NCI-H345 treated with DMSO at 0.1 percent for 48 hours (cell line): ENCODE data around the gene SCNN1B.
"Not testable (repeated sequence)": the region's sequence is repeated elsewhere in the genome, so short reads cannot be mapped to it uniquely, and the experiment has no call there.

ENCODE experiments used
- DNase-seq: peaks from one replicate; lab custom pipeline; 2025; ENCODE audit not compliant: unreplicated experiment; lab: John Stamatoyannopoulos, UW

The SCNN1B gene

DNA sequence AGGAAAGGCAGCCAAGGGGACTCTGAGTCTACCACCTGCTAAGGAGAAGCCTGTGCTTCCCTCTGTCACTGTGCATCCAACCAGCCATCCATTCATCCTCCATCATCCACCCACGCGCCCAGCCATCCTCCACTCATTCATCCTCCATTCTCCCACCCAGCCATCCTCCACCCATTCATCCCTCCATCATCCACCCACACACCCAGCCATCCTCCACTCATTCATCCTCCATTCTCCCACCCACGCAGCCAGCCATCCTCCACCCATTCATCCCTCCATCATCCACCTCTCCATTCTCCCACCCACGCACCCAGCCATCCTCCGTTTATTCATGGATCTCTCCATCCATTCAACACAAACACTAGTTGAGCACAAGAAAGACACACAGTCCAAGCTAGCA, 76.8 kb downstream of the SCNN1B start:
- DNase-seq: no peak

DNA sequence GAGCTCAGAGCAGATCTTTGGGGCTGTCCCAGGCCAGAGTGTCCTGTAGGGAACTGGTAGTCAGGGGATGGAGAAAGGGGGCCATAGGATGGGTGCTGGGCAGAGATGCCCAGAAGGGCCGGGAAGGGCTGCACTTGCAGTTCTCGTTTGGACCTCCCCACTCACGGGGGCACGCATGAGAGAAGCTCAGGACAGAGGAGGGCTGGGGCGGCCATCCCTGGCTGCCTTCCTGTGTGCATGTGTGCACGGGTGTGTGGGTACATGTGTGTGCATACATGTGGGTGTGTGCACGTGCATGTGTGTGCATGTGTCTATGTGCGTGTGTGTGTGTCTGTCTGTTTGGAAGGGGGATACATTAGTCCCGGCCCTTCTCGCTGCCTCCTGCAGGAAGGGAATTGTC, 77.6 kb downstream of the SCNN1B start:
- DNase-seq: no peak

DNA sequence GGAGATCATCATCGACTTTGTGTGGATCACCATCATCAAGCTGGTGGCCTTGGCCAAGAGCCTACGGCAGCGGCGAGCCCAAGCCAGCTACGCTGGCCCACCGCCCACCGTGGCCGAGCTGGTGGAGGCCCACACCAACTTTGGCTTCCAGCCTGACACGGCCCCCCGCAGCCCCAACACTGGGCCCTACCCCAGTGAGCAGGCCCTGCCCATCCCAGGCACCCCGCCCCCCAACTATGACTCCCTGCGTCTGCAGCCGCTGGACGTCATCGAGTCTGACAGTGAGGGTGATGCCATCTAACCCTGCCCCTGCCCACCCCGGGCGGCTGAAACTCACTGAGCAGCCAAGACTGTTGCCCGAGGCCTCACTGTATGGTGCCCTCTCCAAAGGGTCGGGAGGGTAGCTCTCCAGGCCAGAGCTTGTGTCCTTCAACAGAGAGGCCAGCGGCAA, 78.4 kb downstream of the SCNN1B start:
- DNase-seq: no peak

DNA sequence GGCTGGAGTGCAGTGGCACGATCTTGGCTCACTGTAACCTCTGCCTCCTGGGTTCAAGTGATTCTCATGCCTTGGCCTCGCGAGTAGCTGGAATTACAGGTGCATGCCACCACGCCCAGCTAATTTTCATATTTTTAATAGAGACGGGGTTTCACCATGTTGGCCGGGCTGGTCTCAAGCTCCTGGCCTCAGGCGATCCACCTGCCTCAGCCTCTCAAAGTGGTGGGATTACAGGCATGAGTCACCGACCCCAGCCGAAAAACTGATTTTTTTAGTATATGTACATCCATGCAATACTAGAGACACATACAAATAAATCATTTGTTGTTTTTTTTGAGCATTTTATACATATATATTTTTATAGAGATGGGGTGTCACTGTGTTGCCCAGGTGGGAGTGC, 79.6 kb downstream of the SCNN1B start:
- DNase-seq: not testable (repeated sequence)

DNA sequence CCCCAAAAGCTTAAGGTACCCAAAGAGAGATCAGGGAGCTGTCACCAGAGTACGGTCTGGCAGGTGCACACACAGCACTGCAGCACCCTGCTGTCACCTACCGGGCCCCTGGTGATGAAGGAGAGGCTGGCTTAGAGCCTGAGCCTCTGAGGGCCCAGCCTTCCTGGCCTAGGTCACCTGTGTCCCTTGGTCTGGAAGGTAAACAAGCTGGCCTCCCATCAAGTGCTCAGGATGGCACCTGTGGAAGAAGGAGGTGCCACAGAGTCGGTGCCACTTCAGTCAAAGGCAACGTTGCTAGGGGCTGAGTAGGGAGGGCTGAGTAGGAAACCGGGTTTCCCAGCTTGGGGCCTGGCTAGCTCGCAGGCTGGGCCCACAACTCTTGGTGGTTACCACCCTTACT, 80.2 kb downstream of the SCNN1B start:
- no peak for DNase-seq

DNA sequence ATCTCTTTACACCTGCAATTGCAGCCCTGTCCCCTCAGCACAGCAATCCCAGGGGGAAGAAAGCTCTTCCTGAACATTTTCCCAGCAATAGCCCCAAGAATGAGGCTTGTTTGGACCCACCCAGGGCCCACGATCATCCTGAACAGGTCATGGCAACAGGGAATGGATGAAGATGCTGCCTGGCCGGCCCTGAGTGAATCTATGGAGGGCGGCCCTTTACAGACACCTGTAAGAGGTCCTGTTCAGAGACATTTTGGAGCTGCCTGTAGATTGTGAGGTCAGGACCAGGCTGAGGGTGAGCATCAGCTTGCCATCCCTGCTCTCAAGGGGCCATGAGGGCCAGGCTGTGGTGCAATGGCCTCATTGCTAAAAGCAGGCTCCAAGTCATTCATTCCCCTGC, 81.8 kb downstream of the SCNN1B start:
- DNase-seq: no peak

DNA sequence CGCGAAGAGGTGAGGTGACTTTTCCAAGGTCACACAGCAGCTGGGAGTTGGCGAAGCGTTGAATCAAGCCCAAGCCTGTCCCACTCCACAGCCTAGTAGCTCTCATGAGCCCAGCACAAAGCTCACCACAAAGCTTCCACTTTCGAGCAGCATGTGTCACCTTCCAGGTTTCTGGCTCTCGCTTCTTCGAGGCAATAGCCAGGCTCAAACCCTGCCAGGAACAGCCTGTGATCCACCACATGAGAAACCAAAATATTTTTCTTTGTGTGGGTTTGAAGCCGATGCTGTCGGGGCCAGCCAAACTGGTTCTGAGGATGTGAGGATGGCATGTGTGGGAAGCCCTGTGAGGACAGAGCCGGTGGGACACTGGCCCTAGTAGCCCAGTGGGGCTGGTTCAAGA, 82.8 kb downstream of the SCNN1B start:
- no peak for DNase-seq

DNA sequence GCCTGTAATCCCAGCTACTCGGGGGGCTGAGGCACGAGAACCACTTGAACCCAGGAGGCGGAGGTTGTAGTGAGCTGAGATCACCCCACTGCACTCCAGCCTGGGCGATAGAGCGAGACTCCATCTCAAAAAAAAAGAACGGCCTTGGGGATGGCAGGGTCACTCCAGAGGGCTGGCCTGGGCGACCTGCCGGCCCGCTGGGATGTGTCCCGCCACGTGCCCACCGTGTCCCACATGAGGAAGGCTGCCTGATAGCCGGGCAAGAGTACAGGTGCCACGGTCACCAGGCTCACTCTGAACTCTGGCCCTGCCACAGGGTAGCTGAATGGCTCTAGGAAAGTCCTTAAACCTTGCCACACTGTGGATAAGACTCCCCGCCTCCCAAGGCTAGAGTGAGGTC, 83.3 kb downstream of the SCNN1B start:
- DNase-seq: no peak

DNA sequence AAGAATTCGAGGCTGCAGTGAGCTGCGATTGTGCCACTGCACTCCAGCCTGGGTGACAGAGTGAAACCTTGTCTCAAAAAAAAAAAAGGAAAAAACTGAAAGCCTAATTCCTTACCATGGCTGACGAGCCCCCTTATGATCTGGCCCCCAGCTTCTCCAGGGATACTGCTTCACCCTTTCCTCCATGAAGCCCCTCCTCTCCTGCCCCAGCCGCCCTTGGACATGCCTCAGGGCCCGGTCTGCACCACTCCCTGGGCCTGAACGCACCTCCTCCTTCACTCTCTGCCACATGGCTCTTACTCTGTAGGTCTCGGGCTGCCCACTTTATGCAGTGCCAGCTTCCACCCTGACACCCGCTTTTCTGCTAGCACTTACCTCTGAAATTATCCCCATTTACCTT, 85.6 kb downstream of the SCNN1B start:
- no peak for DNase-seq

DNA sequence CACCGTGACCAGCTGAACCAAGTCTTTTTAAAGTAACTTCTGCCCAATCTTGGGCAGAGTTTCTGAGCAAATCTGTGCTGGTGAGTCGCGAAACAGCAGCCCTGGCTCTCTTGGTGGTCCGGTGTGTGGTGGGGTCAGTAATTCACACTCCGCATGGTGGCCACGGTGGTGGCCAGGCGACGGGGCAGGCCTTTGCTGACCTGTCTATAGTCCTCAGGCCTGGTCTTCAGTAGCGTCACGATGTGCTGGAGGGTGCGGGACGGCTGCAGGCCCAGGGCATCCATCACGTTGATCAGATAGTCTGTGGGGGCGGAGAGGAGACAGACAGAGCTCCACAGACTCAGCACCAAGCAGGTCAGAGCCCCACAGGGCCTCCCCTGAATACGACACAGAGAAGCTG, 86.7 kb downstream of the SCNN1B start:
- no peak for DNase-seq

DNA sequence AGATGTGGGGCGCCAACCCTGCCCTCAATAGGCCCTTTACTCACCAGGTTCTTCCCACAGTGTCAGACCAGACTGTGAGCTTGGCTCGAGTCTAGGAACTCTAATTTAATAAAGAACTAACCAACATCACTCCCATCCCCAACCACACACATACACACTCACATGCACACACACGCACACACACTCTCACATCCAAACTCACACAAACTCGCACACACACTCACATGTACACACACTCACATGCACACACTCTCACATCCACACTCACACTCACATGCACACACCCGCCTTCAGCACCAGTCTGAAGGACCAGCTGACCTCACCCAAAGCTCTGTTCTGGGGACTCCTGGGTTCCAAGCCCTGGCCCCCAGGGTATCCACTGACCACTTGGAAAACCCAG, 87.1 kb downstream of the SCNN1B start:
- DNase-seq: no peak

DNA sequence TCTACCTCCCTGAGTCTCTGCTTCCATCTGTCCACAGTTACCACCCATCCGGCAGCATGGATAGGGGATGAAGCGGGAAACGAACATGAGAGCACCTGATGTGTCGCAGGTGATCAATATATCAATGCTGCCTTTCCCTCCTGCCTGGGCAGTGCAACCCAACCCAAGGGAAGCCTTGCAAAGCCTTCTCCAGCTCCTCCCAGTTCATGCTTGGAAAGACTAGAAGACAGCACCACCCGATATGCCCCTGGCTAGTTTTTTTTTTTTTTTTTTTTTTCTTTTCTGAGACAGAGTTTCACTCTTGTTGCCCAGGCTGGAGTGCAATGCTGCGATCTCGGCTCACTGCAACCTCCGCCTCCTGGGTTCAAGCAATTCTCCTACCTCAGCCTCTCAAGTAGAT, 87.8 kb downstream of the SCNN1B start:
- not testable (repeated sequence) for DNase-seq

DNA sequence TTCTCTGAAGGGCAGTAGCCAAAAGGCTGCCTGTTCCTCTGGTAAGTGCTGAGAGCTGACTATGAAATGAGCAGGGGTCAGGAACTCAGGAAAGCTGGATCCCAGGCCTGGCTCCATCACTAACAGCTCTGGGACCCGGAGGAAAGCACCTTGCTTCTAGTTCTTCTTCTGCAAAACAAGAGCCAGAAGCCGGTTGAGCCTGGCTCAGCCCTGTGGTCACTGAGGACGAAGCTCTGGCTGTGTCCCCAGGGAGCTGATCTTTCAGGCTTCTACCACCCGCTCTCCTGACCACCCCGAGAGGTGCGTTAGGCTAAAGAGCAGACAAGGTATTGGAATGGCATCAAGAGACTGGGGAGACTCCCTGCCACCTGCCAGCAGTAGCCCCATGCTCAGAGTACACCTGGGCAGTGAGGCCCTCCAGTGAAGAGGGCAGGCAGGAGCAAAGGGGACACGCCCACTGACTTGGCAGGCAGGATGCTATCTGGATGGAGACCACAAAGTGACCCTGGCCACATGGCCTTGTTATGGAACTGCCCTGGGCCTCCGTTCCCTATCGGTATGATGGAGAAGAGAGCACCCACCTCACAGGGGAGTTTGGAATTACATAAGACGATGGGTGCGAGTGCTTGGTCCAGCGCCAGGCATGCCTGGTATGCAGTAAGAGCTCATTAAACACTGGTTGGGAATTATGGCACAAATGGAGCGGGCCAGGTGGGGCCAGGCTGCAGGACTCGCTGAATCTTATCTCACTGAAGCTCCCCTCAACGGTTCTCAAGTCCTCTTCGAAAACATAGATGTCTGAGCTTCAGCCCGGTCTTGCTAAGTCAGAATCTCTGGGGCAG, 89.5 kb downstream of the SCNN1B start:
- DNase-seq: no peak

DNA sequence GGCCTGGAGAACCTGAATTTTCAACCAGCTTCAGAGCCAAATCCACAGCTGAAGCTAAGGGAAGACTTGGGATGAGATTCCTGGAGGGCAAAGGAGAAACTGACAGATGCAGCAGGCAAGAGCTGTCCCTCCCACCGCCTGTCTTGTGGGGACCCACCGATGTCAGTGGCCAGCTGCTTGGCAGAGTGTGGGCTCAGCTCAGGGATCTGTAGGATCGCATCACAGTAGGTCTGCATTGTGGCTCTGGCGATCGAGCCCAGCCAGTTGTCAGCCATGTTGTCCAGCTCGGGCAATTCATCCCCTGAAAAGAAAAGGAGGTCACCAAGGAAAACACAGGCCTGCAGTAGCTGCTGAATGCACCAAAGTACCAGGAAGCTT, 90.1 kb downstream of the SCNN1B start:
- no peak for DNase-seq

DNA sequence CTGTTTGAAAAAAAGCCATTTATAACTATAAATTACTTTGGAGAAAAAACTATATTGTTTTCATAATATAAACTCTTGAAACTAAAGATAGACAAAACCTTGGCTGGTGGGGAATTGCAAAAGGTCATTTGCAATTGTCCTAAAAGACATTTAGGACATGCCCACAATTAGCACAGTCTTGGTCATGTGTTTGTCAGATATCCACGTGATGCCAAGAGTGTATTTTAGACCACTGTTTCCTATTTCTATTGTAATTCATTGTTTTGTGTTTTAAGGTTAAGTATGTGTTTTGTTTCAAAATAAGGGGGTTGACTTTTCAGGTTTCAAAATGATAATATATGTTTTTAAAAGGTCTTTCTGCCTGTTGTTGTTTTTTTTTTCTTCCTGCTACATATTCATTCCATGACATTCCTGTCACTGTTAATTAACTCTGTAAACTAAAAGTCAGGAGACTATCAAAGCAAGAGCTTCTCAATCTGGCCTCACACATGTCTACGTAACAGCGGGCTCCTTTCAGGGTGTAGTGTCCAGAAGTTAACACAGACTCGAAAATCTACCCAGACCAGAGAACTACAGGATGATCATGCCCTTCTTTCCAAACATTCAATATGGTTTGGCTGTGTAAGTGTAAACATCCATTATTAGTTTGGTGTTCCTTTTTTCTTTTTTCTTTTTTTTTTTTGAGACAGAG, 92.2 kb downstream of the SCNN1B start:
- no peak for DNase-seq

DNA sequence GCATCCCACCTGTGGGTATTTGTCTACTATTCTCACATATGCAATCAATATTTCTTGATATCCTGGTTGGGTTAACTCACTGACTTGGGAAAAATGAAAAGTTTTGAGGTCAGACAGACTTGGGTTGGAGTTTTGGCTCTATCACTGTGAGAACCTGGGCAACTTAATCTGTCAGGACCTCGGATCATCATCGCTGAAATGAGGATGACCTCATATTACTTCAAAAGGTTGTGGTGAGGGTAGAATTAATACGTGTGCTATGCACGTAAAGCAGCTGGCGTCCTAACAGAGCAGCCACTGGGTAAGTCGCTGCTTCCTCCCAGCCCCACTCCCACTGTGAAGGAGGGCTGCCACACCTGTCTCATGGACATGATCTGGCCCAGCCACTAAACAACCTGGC, 93.6 kb downstream of the SCNN1B start:
- no peak for DNase-seq

DNA sequence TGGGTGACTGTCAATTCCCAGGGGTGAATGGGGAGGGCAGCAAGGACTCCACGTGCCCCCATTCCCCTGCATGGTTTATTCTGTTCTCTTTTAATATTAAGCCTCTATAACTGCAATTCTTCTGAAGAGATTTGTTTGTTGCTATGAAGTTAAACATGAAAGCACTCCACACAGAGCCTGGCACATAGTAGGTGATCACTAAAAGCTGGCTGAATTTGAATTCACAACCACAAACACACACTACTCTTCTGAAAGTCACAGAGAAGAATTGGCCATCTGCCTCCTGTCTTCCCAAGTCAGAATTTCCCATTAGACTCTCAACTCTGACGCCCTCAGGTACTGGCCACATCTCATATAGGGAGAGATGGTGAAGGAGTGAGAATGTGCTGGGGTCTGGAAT, 95.4 kb downstream of the SCNN1B start:
- DNase-seq: no peak

DNA sequence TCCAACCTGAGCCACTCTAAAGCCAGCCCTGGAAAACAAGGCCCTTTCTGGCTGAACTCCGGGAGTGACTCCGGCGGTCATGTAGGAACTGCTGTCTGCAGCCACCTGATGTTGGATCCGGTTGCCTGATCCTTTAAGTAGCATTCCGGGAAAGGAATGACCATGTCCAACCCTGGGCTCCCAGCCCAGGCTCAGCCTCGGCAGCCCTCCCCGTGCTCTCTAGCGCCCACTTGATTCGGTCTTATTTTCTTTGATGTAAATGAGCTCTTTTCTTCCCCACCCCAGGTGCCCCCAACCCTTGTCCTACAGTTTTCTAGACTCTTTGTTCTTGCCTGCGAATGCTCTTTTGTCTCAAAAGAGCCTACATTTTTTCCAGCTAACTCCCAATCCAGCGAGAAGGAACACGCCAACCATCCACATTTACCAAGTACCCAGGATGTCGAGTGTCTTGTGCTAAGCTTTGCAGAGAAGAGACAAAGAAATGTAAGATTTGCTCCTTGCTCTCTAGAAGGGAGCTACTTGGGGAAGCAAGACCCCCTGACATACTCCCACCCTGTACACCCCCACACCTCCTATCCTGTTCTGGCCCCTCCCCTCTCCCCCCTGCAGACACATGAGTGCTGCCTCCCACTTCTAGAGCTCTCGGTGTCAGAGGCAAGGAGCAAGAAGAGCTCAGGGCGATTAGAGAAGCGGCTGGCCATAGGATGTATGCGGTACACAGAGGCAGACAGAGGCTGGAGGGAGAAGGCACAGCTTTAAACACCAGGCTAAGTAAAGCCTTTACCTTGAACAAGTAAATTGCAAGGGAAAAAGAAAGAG, 97.1 kb downstream of the SCNN1B start:
- no peak for DNase-seq

DNA sequence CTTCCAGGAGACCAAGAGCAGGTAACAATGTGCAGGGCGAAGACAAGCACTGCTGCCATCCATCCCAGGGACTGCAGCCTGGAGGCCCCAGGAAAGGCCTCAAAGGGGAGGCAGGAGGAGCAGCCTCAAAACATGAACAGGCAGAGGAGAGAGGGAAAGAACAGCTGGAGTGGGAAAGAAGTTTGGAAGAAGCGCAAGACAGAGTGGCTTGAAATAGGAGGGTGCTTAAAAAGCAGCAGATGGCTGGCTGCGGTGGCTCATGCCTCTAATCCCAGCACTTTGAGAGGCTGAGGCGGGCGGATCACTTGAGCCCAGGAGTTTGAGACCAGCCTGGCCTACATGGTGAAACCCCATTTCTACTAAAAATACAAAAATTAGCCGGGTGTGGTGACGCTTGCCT, 98.3 kb downstream of the SCNN1B start:
- not testable (repeated sequence) for DNase-seq

DNA sequence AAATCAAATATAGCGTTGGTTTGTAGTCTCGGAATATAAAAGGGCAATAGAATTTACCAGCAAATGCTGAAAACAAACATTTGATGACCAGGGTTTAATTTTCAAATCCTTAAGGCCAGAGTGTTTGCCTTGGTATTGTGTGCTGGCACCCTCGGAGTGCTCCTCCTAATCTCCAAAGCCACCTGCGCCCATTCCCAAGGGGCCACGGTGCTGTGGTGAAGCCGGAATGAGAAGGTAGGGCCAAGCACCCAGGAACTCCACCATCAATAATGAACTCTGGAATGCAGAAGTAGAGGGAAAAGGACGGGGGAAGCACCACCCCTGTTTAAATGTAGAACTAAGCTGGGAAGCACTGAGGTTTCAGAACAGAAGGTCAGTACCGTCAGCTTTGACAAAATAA, 99.0 kb downstream of the SCNN1B start:
- no peak for DNase-seq

DNA sequence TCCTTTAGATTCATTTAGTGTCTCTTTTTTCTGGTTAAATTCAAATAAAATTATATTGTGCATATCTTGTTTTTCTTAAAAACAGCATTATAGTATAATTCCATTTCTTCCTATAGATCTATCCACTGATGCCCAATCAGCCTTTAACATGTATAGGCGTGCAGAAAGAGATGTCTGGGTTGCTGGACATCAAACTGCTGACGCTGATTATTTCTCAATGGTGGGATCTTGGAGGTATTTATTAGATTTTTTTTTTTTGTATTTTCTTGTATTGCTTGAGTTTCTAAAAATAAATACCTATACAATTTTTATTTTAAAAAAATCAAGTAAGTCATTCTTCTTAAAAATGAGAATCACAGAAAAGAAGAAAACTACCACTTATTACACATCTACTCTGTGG, 100.0 kb downstream of the SCNN1B start:
- no peak for DNase-seq

DNA sequence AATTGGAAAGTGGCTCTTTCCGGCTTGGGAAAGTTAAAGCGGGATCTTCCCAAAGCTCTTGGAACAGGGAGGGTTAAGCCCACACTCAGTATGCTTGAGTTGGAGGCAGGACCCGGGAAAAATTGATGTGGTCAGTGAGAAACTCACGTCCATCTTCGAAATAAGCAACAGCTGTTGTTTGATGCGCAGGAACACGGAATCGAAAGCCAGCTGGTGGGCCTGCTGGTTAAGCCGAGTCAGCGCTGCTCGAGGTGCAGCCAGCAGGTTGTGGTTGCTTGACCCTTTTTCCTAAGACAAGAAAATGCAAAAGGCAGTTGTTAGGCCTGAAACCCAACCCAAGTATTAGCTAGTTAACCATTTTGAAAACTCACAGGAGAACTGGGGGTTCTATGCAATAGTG, 101.4 kb downstream of the SCNN1B start:
- no peak for DNase-seq
